Measurements from ENCODE around the gene FOXF1.

GRCh38 chr16:86536621-86537020, 26.3 kb downstream of the FOXF1 start:
- TF ChIP-seq ESRRA (CRISPR knock-in tag; IDR thresholded peaks at IDR 0.05; ENCODE audit: borderline replicate concordance) (no peak), CTCF (IDR thresholded peaks at IDR 0.05) (no peak), HMGXB4 (CRISPR knock-in tag; IDR thresholded peaks at IDR 0.05) (no peak)

Data from WTC11 (cell line).